ENCODE results near the gene SLC24A3. TPM values are rescaled to one million over a fixed set of nuclear protein-coding genes. Genes with fewer than 3 reads are reported as not detected.

Gene SLC24A3
- total and polyA plus RNA-seq, 2 of the 13 experiments (the other 11 are each of a cell fraction or from before 2014, with no cell fraction given): not detected

GRCh38 chr20:19729672-19730071, 517.2 kb downstream of the SLC24A3 start:
- no TSS peak for BruUV-seq (replicated peaks)
- no peak overlapping the region for H3K9ac ChIP-seq (ENCODE audit: insufficient read depth, low read depth, low read length)
- ChIA-PET POLR2A (no interaction called here), CTCF (ENCODE audit: low intra/inter-chr PET ratio, low total read pairs) (no interaction called here)
- H3K79me2 ChIP-seq (ENCODE audit: insufficient read depth, low read length): no peaks in the 10 kb centered on the region
- no peak overlapping the region for H3K27ac ChIP-seq (ENCODE audit: extremely low read length, insufficient read depth, low read length)
- DNase-seq (ENCODE audit: low spot score): no peak
- FAIRE-seq: no peak
- H3K4me3 ChIP-seq (replicated peaks in 1 of 3; ENCODE audit: insufficient read depth in 1 of 3, low read depth in 2 of 3, low read length in 3 of 3): no peak overlapping the region
- intact Hi-C loops (cut with micrococcal nuclease; ENCODE audit: unreplicated experiment): no loop called here
- no peaks in the 10 kb centered on the region for H3K9me3 ChIP-seq (ENCODE audit: low read length)
- no peaks in the 10 kb centered on the region for H3K4me1 ChIP-seq (ENCODE audit: insufficient read depth, low read length)
- no peak for ATAC-seq
- no peaks in the 10 kb centered on the region for H3K36me3 ChIP-seq (replicated peaks in 1 of 2; ENCODE audit: control insufficient read depth in 1 of 2, insufficient read depth in 2 of 2, low read length in 2 of 2)
- H3K27me3 ChIP-seq (ENCODE audit: control insufficient read depth in 1 of 2, insufficient read depth in 2 of 2, low read length in 2 of 2): peaks cover 3 to 17% of the 10 kb centered on the region in 2 experiments; a peak in 3 of 5 replicates
- WGBS (ENCODE audit: low lambda C conversion rate): 28% methylated on average over 4 of the region's 4 CpGs
- H2AFZ ChIP-seq (ENCODE audit: low read length): no peak overlapping the region
- H4K20me1 ChIP-seq (ENCODE audit: insufficient read depth, low read length): no peaks in the 10 kb centered on the region
- H3K4me2 ChIP-seq (ENCODE audit: low read depth, low read length): no peak overlapping the region
- no peak for TF ChIP-seq ZNF615 (CRISPR knock-in tag; IDR thresholded peaks at IDR 0.05; ENCODE audit: borderline replicate concordance)
- TF ChIP-seq PRPF4 (IDR thresholded peaks at IDR 0.05; ENCODE audit: low read depth, low read length, poor library complexity, severe bottlenecking): no peak
- no peak for TF ChIP-seq ZNF746 (CRISPR knock-in tag; IDR thresholded peaks at IDR 0.05)
- no peak for TF ChIP-seq STAT5B (CRISPR knock-in tag; IDR thresholded peaks at IDR 0.05)
- TF ChIP-seq WIZ (CRISPR knock-in tag; IDR thresholded peaks at IDR 0.05): no peak
- TF ChIP-seq, protein P1, sequence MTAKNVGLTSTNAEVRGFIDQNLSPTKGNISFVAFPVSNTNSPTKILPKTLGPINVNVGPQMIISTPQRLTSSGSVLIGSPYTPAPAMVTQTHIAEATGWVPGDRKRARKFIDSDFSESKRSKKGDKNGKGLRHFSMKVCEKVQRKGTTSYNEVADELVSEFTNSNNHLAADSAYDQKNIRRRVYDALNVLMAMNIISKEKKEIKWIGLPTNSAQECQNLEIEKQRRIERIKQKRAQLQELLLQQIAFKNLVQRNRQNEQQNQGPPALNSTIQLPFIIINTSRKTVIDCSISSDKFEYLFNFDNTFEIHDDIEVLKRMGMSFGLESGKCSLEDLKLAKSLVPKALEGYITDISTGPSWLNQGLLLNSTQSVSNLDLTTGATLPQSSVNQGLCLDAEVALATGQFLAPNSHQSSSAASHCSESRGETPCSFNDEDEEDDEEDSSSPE (CRISPR knock-in tag; IDR thresholded peaks at IDR 0.05): no peak
- TF ChIP-seq NPAS2 (CRISPR knock-in tag; IDR thresholded peaks at IDR 0.05; ENCODE audit: borderline replicate concordance): no peak
- no peak for TF ChIP-seq ZNF207 (IDR thresholded peaks at IDR 0.05; ENCODE audit: borderline replicate concordance)
- in situ Hi-C loops (cut with HindIII; ENCODE audit: extremely low pct_ligation_motif_present, low pct_unique_long_range_greater_than_20kb): no loop called here

GRCh38 chr20:19730706-19731105, 518.3 kb downstream of the SLC24A3 start:
- Histone ChIP-seq H2AFZ (ENCODE audit: low read length) (no peak overlapping the region), H3K36me3 (replicated peaks in 1 of 2; ENCODE audit: control insufficient read depth in 1 of 2, insufficient read depth in 2 of 2, low read length in 2 of 2) (no peaks in the 10 kb centered on the region), H4K20me1 (ENCODE audit: insufficient read depth, low read length) (no peaks in the 10 kb centered on the region), H3K27ac (ENCODE audit: extremely low read length, insufficient read depth, low read length) (no peak overlapping the region), H3K27me3 (ENCODE audit: control insufficient read depth in 1 of 2, insufficient read depth in 2 of 2, low read length in 2 of 2) (peaks cover 4 to 20% of the 10 kb centered on the region in 2 experiments; a peak in 4 of 5 replicates), H3K9me3 (ENCODE audit: low read length) (no peaks in the 10 kb centered on the region), H3K4me3 (replicated peaks in 1 of 3; ENCODE audit: insufficient read depth in 1 of 3, low read depth in 2 of 3, low read length in 3 of 3) (no peak overlapping the region), H3K79me2 (ENCODE audit: insufficient read depth, low read length) (no peaks in the 10 kb centered on the region), H3K4me2 (ENCODE audit: low read depth, low read length) (no peak overlapping the region), H3K9ac (ENCODE audit: insufficient read depth, low read depth, low read length) (no peak overlapping the region), H3K4me1 (ENCODE audit: insufficient read depth, low read length) (no peaks in the 10 kb centered on the region)
- ChIA-PET CTCF (ENCODE audit: low intra/inter-chr PET ratio, low total read pairs) (no interaction called here), POLR2A (no interaction called here)
- FAIRE-seq (no peak), DNase-seq (ENCODE audit: low spot score) (no peak), ATAC-seq (no peak)
- in situ Hi-C loops (cut with HindIII; ENCODE audit: extremely low pct_ligation_motif_present, low pct_unique_long_range_greater_than_20kb): no loop called here
- BruUV-seq (replicated peaks): no TSS peak
- intact Hi-C loops (cut with micrococcal nuclease; ENCODE audit: unreplicated experiment): no loop called here
- 28% methylated on average over 7 of the region's 7 CpGs for WGBS (ENCODE audit: low lambda C conversion rate)
- TF ChIP-seq ZNF746 (CRISPR knock-in tag; IDR thresholded peaks at IDR 0.05) (no peak), HMG20A (CRISPR knock-in tag; IDR thresholded peaks at IDR 0.05; ENCODE audit: borderline replicate concordance) (no peak), TBP (CRISPR knock-in tag; IDR thresholded peaks at IDR 0.05) (no peak), SATB2 (CRISPR knock-in tag; IDR thresholded peaks at IDR 0.05) (no peak), DNMT1 (CRISPR knock-in tag; IDR thresholded peaks at IDR 0.05) (no peak), ZNF430 (CRISPR knock-in tag; IDR thresholded peaks at IDR 0.05) (no peak), KDM1A (CRISPR knock-in tag; IDR thresholded peaks at IDR 0.05) (no peak), ZNF761 (CRISPR knock-in tag; conservative IDR thresholded peaks at IDR 0.05) (no peak), NR3C1 (CRISPR knock-in tag; IDR thresholded peaks at IDR 0.05) (no peak), NCOA5 (CRISPR knock-in tag; IDR thresholded peaks at IDR 0.05) (no peak), RXRB (CRISPR knock-in tag; IDR thresholded peaks at IDR 0.05; ENCODE audit: borderline replicate concordance) (no peak), NPAS2 (CRISPR knock-in tag; IDR thresholded peaks at IDR 0.05; ENCODE audit: borderline replicate concordance) (no peak), MTERF4 (CRISPR knock-in tag; IDR thresholded peaks at IDR 0.05) (no peak)
